ENCODE measurements around the gene MINDY2.

GRCh38 chr15:58876306-58877106, 105.4 kb downstream of the MINDY2 start:
- TF ChIP-seq SPI1 (IDR thresholded peaks at IDR 0.05; ENCODE audit: low read depth, low read length) (no peak), POLR2A (IDR thresholded peaks at IDR 0.05; ENCODE audit: low read depth, low read length) (no peak), TAF1 (IDR thresholded peaks at IDR 0.05; ENCODE audit: low read depth, low read length) (no peak), POU2F2 (IDR thresholded peaks at IDR 0.05; ENCODE audit: low read depth, low read length) (no peak)

Data from GM12891 (cell line).